ENCODE results near the gene FUCA2.
"Not testable (repeated sequence)": the region's sequence is repeated elsewhere in the genome, so short reads cannot be mapped to it uniquely, and the experiment has no call there.

The FUCA2 gene

GRCh38 chr6:143476545-143476944 lies 35.0 kb downstream of the FUCA2 start:
- POLR2A ChIA-PET (ENCODE audit: low non-redundant PET) = no interaction called here

GRCh38 chr6:143471822-143472221 lies 39.7 kb downstream of the FUCA2 start:
- ChIA-PET POLR2A (ENCODE audit: low non-redundant PET) (no interaction called here), CTCF (no interaction called here)
- no peak for TF ChIP-seq CTCF (conservative IDR thresholded peaks at IDR 0.05; ENCODE audit: low read depth)
- DNase-seq (ENCODE audit: low spot score) = no peak
- no peak overlapping the region for H3K27ac ChIP-seq

More at GRCh38 chr6:143476545-143476944, 35.0 kb downstream of the FUCA2 start:
- TF ChIP-seq CTCF (conservative IDR thresholded peaks at IDR 0.05; ENCODE audit: low read depth) = no peak
- CTCF ChIA-PET = interaction anchor here (0.7 kb wide), 1 partner anchor 817 kb away, joined by 3 read pairs; no protein-coding TSS in a partner anchor
- DNase-seq (ENCODE audit: low spot score) = no peak
- H3K27ac ChIP-seq = no peak overlapping the region

- POLR2A ChIA-PET (ENCODE audit: low non-redundant PET); CTCF ChIA-PET; DNase-seq (ENCODE audit: low spot score); H3K27ac ChIP-seq: not testable (repeated sequence)
These were observed 42.7 kb downstream of the FUCA2 start for GRCh38 chr6:143468823-143469222.

GRCh38 chr6:143468026-143468425 lies 43.5 kb downstream of the FUCA2 start:
- ChIA-PET CTCF (no interaction called here), POLR2A (ENCODE audit: low non-redundant PET) (no interaction called here)
- no peak overlapping the region for H3K27ac ChIP-seq
- peak; percentile 8 for DNase-seq (ENCODE audit: low spot score)
- no peak for TF ChIP-seq CTCF (conservative IDR thresholded peaks at IDR 0.05; ENCODE audit: low read depth)

GRCh38 chr6:143465546-143465945 lies 46.0 kb downstream of the FUCA2 start:
- ChIA-PET CTCF (interaction anchor here (0.7 kb wide), 1 partner anchor 338 kb away, joined by 4 read pairs; no protein-coding TSS in a partner anchor), POLR2A (ENCODE audit: low non-redundant PET) (no interaction called here)
- DNase-seq (ENCODE audit: low spot score) = no peak
- H3K27ac ChIP-seq = no peak overlapping the region
- no peak for TF ChIP-seq CTCF (conservative IDR thresholded peaks at IDR 0.05; ENCODE audit: low read depth)

GRCh38 chr6:143457563-143458359 lies 53.8 kb downstream of the FUCA2 start:
- CTCF ChIA-PET = interaction anchor here (1.3 kb wide), 1 partner anchor 225 kb away, joined by 3 read pairs; no protein-coding TSS in a partner anchor
- H3K27ac ChIP-seq = no peak overlapping the region
- peak; percentile 40 for DNase-seq (ENCODE audit: low spot score)
- POLR2A ChIA-PET (ENCODE audit: low non-redundant PET) = no interaction called here
- TF ChIP-seq CTCF (conservative IDR thresholded peaks at IDR 0.05; ENCODE audit: low read depth) = no peak

- POLR2A ChIA-PET (ENCODE audit: low non-redundant PET) = no interaction called here
- CTCF ChIA-PET = no interaction called here
- H3K27ac ChIP-seq = no peak overlapping the region
- no peak for TF ChIP-seq CTCF (conservative IDR thresholded peaks at IDR 0.05; ENCODE audit: low read depth)
- DNase-seq (ENCODE audit: low spot score) = no peak
These were observed 60.0 kb downstream of the FUCA2 start for GRCh38 chr6:143451531-143451930.
